ENCODE data around the gene MLPH. TPM values are rescaled to one million over a fixed set of nuclear protein-coding genes. Genes with fewer than 3 reads are reported as not detected.

Gene MLPH
- total RNA-seq, 1 donor from 2014 or later, result 14.8 TPM

- Mint-ChIP-seq H3K36me3 (no peaks in the 10 kb centered on the region), H3K4me1 (ENCODE audit: unreplicated experiment) (peaks cover 30% of the 10 kb centered on the region), H3K27me3 (no peaks in the 10 kb centered on the region), H3K27ac (no peak overlapping the region), H3K9me3 (no peaks in the 10 kb centered on the region), H3K4me3 (no peak overlapping the region)
- no peak for DNase-seq (ENCODE audit: extremely low spot score, unreplicated experiment)
- no peak for TF ChIP-seq CTCF (conservative IDR thresholded peaks at IDR 0.05)
Observed at GRCh38 chr2:237515621-237516275, 28.7 kb downstream of the MLPH start.

GRCh38 chr2:237517163-237517562, 30.1 kb downstream of the MLPH start:
- no peak for DNase-seq (ENCODE audit: extremely low spot score, unreplicated experiment)
- no peak overlapping the region for H3K4me3 Mint-ChIP-seq
- no peaks in the 10 kb centered on the region for H3K9me3 Mint-ChIP-seq
- peaks cover 26% of the 10 kb centered on the region for H3K4me1 Mint-ChIP-seq (ENCODE audit: unreplicated experiment)
- no peak overlapping the region for H3K27ac Mint-ChIP-seq
- no peaks in the 10 kb centered on the region for H3K36me3 Mint-ChIP-seq
- TF ChIP-seq CTCF (conservative IDR thresholded peaks at IDR 0.05), result no peak
- no peaks in the 10 kb centered on the region for H3K27me3 Mint-ChIP-seq

GRCh38 chr2:237517990-237518389, 30.9 kb downstream of the MLPH start:
- H3K27ac Mint-ChIP-seq, result no peak overlapping the region
- DNase-seq (ENCODE audit: extremely low spot score, unreplicated experiment), result no peak
- no peaks in the 10 kb centered on the region for H3K27me3 Mint-ChIP-seq
- TF ChIP-seq CTCF (conservative IDR thresholded peaks at IDR 0.05), result no peak
- H3K9me3 Mint-ChIP-seq, result no peaks in the 10 kb centered on the region
- peaks cover 24% of the 10 kb centered on the region for H3K4me1 Mint-ChIP-seq (ENCODE audit: unreplicated experiment)
- no peaks in the 10 kb centered on the region for H3K36me3 Mint-ChIP-seq
- no peak overlapping the region for H3K4me3 Mint-ChIP-seq

- Mint-ChIP-seq H3K36me3 (peaks cover 3% of the 10 kb centered on the region), H3K9me3 (no peaks in the 10 kb centered on the region), H3K27ac (no peak overlapping the region), H3K4me3 (no peak overlapping the region), H3K4me1 (ENCODE audit: unreplicated experiment) (peaks cover 8% of the 10 kb centered on the region), H3K27me3 (no peaks in the 10 kb centered on the region)
- TF ChIP-seq CTCF (conservative IDR thresholded peaks at IDR 0.05), result no peak
- no peak for DNase-seq (ENCODE audit: extremely low spot score, unreplicated experiment)
Observed at GRCh38 chr2:237519506-237520245, 32.6 kb downstream of the MLPH start.

- H3K9me3 Mint-ChIP-seq, result no peaks in the 10 kb centered on the region
- TF ChIP-seq CTCF (conservative IDR thresholded peaks at IDR 0.05), result no peak
- no peaks in the 10 kb centered on the region for H3K27me3 Mint-ChIP-seq
- peaks cover 2% of the 10 kb centered on the region for H3K4me1 Mint-ChIP-seq (ENCODE audit: unreplicated experiment)
- DNase-seq (ENCODE audit: extremely low spot score, unreplicated experiment), result no peak
- peaks cover 3% of the 10 kb centered on the region for H3K36me3 Mint-ChIP-seq
- H3K27ac Mint-ChIP-seq, result no peak overlapping the region
- H3K4me3 Mint-ChIP-seq, result no peak overlapping the region
Observed at GRCh38 chr2:237520290-237520689, 33.2 kb downstream of the MLPH start.
